ENCODE data around the gene CLCN4. TPM values are rescaled to one million over a fixed set of nuclear protein-coding genes. Genes with fewer than 3 reads are reported as not detected.

The CLCN4 gene
- total and polyA plus RNA-seq, 10 of the 15 experiments (the other 5 are each of a cell fraction or from before 2014, with no cell fraction given): 0.90 to 6.9 (median 2.9) TPM

GRCh38 chrX:10125248-10125615 is 31.5 kb upstream of the CLCN4 start:
- Histone ChIP-seq H3K27ac (ENCODE audit: control insufficient read depth, insufficient read depth) (no peak overlapping the region), H3K4me3 (no peak overlapping the region), H3K4me1 (ENCODE audit: control insufficient read depth, insufficient read depth, low read length) (peaks cover 12% of the 10 kb centered on the region), H3K4me2 (ENCODE audit: control insufficient read depth, insufficient read depth) (no peak overlapping the region), H4K20me1 (ENCODE audit: control insufficient read depth, insufficient read depth) (no peaks in the 10 kb centered on the region), H3K79me2 (ENCODE audit: control insufficient read depth, insufficient read depth, low read length) (no peaks in the 10 kb centered on the region), H2AFZ (ENCODE audit: control insufficient read depth, low read depth, low read length) (no peak overlapping the region), H3K36me3 (ENCODE audit: control insufficient read depth in 2 of 2, insufficient read depth in 2 of 2, low read length in 1 of 2) (peaks cover 0 to 3% of the 10 kb centered on the region in 2 experiments; a peak in 2 of 4 replicates), H3K9ac (ENCODE audit: control insufficient read depth, insufficient read depth, low read length) (no peak overlapping the region), H3K27me3 (replicated peaks in 1 of 2; ENCODE audit: control insufficient read depth in 2 of 2, insufficient read depth in 2 of 2, low read length in 1 of 2) (no peaks in the 10 kb centered on the region), H3K9me3 (replicated peaks; ENCODE audit: control insufficient read depth, insufficient read depth, low read length) (no peaks in the 10 kb centered on the region; the same call in 2 of the 3 replicates)
- ATAC-seq (no peak), DNase-seq (ENCODE audit: low read depth, low spot score) (no peak), FAIRE-seq (no peak)
- intact Hi-C loops (cut with micrococcal nuclease; ENCODE audit: unreplicated experiment): no loop called here
- ChIA-PET CTCF (no interaction called here), RAD21 (ENCODE audit: unreplicated experiment) (no interaction called here), POLR2A (no interaction called here), SMC1A (ENCODE audit: uncharacterized antibody, unreplicated experiment) (no interaction called here)
- no peak for TF ChIP-seq RELA (IDR thresholded peaks at IDR 0.05; ENCODE audit: borderline replicate concordance, partially characterized antibody)
- no peak for TF ChIP-seq MEF2B (IDR thresholded peaks at IDR 0.05; ENCODE audit: partially characterized antibody, poor library complexity, severe bottlenecking)
- TF ChIP-seq RB1 (IDR thresholded peaks at IDR 0.05; ENCODE audit: borderline replicate concordance): no peak
- no peak for TF ChIP-seq HDGF (IDR thresholded peaks at IDR 0.05)
- TF ChIP-seq RFX5 (IDR thresholded peaks at IDR 0.05; ENCODE audit: low read depth, low read length): no peak
- no peak for TF ChIP-seq NR2F1 (conservative IDR thresholded peaks at IDR 0.05)
- TF ChIP-seq FOXK2 (IDR thresholded peaks at IDR 0.05): no peak
- no peak for TF ChIP-seq CHD1 (IDR thresholded peaks at IDR 0.05; ENCODE audit: low read depth, low read length)
- no peak for TF ChIP-seq BHLHE40 (IDR thresholded peaks at IDR 0.05; ENCODE audit: borderline replicate concordance in 1 of 2, low read depth in 2 of 2, low read length in 1 of 2)
- no peak for TF ChIP-seq IRF4 (IDR thresholded peaks at IDR 0.05; ENCODE audit: low read depth, low read length)
- TF ChIP-seq ZNF384 (IDR thresholded peaks at IDR 0.05; ENCODE audit: borderline replicate concordance, low read depth, low read length): no peak
- TF ChIP-seq PAX5 (IDR thresholded peaks at IDR 0.05; ENCODE audit: borderline replicate concordance, low read depth, low read length): no peak
- TF ChIP-seq ZBTB4 (CRISPR knock-in tag; IDR thresholded peaks at IDR 0.05): no peak
- in situ Hi-C loops (cut with MboI): no loop called here
- no TSS peak for BruUV-seq (replicated peaks)
- WGBS (ENCODE audit: insufficient coverage, insufficient replicate concordance, low lambda C conversion rate, missing lambda C conversion rate): 59% methylated on average over 12 of the region's 13 CpGs

All from GM12878 (cell line).